Activated naive CD4-positive, alpha-beta T cell treated with Interleukin-2 at 50 U/mL for 16 hours (primary cell): ENCODE results near the gene MDN1.
"Not testable (repeated sequence)": the region's sequence is repeated elsewhere in the genome, so short reads cannot be mapped to it uniquely, and the experiment has no call there.

Experiments
- DNase-seq: peaks from one replicate; pipeline ENCODE4 v3.0.0-alpha.2; 2020

MDN1 gene

GRCh38 chr6:89685311-89685710, 134.3 kb downstream of the MDN1 start:
- DNase-seq = no peak

GRCh38 chr6:89682991-89683390, 136.6 kb downstream of the MDN1 start:
- no peak for DNase-seq

DNA sequence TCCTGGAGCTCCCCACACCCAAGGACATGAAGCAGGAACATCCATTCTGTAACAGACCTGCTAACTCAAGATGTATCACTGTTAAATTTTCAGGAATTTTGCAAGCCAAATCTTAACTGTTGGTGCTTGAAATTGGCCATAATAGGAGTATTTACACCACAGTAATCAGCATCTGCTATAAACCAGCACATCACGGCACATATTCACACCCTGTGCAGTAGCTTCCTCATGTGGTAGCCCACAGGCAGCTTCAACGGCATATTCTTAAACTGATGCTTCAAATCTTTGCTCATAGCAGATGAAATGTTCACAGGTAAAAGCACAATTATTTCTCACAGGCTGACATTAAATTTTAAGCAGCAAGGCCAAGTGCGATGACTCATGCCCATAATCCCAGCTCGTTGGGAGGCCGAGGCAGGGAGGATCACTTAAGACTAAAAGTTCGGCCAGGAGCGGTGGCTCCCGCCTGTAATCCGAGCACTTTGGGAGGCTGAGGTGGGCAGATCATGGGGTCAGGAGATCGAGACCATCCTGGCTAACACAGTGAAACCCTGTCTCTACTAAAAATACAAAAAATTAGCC, 137.5 kb downstream of the MDN1 start:
- DNase-seq = no peak

DNA sequence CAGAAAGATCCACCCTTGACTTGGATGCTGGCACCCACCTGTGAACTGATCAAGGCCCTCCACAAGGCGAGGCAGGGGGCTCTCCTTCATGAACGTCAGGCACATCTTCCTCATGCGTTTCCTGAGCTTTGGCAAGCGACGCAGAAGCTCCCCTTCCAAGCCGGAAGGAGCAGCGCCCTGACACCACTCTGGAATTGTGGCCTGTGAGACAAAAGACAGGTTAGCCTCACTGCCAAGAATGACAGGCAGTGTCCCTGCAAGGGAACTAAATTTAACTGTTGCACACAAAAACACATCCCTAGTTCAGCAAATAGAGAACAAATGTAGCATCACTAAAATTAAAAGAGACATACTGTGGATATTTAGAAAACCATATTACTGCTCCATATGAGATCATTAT, 139.0 kb downstream of the MDN1 start:
- no peak for DNase-seq

DNA sequence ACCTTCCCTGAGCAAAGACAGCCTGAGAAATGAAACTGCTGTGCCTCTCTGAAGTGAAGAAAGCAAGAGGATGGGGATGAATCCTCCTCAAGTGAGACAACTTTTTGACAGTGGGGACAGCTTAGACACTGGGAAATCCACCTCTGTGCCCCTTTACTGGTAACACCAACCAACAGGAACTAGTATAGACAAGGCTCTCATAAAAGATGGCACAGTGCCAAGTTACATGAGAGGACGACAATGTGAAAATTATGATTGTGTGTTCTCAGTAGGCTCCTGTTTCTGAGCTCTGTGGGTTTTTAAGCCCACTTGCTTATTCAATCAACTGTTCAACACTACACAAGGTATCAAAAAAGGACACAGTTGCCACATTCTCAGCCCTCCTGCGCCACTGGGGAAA, 139.4 kb downstream of the MDN1 start:
- DNase-seq = no peak

GRCh38 chr6:89679215-89680120, 140.1 kb downstream of the MDN1 start:
- DNase-seq = no peak

DNA sequence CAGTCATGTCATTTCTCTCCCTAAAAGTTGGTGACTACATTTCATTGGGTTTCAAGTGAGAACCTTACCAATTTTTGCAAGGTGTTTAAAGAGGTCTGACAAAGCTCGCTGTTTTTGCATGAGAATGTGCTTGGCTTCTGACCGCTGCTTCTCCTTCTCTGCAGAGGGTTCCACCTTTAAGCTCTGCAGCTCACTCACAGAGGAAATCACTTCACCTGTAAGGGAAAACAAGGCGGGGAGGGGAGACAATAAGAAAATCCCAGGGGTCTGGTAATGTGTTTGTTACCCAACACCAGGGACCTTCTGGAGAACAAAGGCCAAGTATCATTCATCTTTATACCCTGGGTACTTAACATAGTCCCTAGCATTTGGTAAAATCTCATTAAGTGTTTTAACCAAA, 141.1 kb downstream of the MDN1 start:
- DNase-seq = no peak

GRCh38 chr6:89675949-89676748, 143.4 kb downstream of the MDN1 start:
- no peak for DNase-seq

- no peak for DNase-seq
Measured at GRCh38 chr6:89670935-89671565, 148.5 kb downstream of the MDN1 start.

GRCh38 chr6:89669002-89669401, 150.6 kb downstream of the MDN1 start:
- no peak for DNase-seq

GRCh38 chr6:89667872-89668556, 151.6 kb downstream of the MDN1 start:
- no peak for DNase-seq

GRCh38 chr6:89662659-89663223, 156.9 kb downstream of the MDN1 start:
- no peak for DNase-seq

GRCh38 chr6:89661559-89661958, 158.0 kb downstream of the MDN1 start:
- DNase-seq = no peak

GRCh38 chr6:89660981-89661380, 158.6 kb downstream of the MDN1 start:
- DNase-seq = no peak

GRCh38 chr6:89657445-89658158, 162.0 kb downstream of the MDN1 start:
- DNase-seq = no peak

- no peak for DNase-seq
Measured at GRCh38 chr6:89655122-89655521, 164.5 kb downstream of the MDN1 start.

DNA sequence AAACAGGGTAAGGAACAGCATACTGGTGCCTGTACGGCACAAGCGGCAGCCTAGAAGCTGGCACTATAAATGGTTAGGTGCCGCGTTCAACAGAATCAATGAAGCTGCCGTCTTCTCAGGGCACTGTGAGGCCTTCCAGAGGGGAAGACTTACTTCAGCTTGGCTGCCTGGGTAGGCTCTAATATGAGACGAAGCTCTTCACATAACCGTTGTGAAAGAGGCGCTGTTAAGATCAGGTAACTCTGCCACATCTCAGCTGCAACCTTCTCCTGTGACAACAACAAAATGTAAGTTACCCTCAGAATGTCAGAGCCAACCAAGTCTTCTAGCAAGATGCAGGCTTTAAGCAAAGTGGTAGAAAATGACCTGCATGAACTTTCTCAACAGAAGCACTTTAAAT, 169.0 kb downstream of the MDN1 start:
- no peak for DNase-seq

DNA sequence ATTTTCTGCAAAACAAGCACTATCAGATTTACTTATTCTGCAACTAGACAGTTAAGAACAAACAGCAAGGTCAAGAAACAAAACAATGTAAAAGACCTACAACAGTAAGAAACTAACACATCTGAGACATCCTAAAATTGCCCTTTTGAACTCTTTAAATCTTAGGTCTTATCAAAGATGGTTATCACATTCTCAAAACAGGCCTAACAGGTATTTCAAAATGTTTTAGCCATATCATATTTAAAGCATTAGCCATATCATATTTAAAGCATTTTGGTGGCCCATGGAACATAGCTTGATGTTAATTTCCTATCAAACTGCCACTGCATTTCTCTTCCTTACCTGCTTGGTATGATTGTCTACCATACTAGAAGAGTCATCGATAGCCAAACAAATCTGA, 169.9 kb downstream of the MDN1 start:
- no peak for DNase-seq

DNA sequence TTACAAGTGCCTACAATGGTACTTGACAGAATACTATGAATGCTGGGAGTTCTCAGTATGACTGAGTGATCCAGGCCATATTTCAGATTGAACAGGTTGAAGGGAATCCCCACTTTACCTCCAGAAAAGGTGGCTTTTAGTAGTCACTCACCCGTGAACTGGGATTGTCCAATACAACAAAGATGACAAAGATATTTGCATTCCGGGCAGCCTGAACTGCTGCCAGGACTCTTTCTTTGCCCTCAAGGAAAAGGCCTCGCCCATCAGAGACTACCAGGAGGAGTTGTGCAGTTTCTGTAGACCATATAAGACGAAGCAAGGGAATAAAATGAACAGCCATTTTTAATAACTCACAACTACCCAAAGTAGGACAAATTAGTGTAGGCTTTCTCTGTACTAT, 174.7 kb downstream of the MDN1 start:
- DNase-seq = no peak

DNA sequence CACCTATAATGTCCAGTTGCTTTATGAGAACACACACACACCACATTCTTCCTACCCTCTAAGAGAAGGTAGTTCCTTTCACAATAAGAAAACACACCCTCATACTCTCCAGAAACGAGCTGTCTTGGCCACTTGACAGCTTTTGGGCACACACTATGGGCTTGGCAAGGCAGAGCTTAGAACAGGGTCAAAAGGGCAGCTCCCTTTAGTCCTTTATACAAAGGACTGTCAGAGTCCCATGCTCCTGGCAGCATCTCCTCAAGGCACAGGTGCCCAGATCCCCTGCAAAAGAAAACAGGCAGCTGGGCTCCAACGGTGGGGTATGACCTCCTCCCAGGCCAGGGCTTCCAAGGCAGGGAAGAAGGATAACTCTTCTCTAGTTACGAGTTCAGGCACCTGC, 176.2 kb downstream of the MDN1 start:
- no peak for DNase-seq

- DNase-seq = no peak
Measured at GRCh38 chr6:89642956-89643355, 176.6 kb downstream of the MDN1 start.

GRCh38 chr6:89641581-89641980, 178.0 kb downstream of the MDN1 start:
- DNase-seq = not testable (repeated sequence)
